Osteoblast (primary cell): ENCODE results near the gene SLC5A7. TPM values are rescaled to one million over a fixed set of nuclear protein-coding genes. Genes with fewer than 3 reads are reported as not detected.

Experiments used
- DNase-seq: peaks from one replicate; pipeline ENCODE4 v3.0.0; 2011; ENCODE audit warnings: low spot score, mixed read lengths; ENCODE audit not compliant: insufficient read length; ENCODE audit errors: missing footprints
- H2AFZ ChIP-seq: 2 replicates; pipeline ENCODE4 v1.6.0; 2011; ENCODE audit warnings: mild to moderate bottlenecking, low read length
- H3K27ac ChIP-seq: 2 replicates; pipeline ENCODE4 v1.5.1; 2011; ENCODE audit warnings: mild to moderate bottlenecking, low read depth, low read length, moderate library complexity
- H3K27me3 ChIP-seq: 2 replicates; pipeline ENCODE4 v1.6.0; 2012; ENCODE audit warnings: mild to moderate bottlenecking, control low read depth, inconsistent platforms, low read length, moderate library complexity; ENCODE audit not compliant: insufficient read depth
- H3K36me3 ChIP-seq: 2 replicates; pipeline ENCODE4 v1.5.1; 2011; ENCODE audit warnings: mild to moderate bottlenecking, low read length, control low read depth, moderate library complexity; ENCODE audit not compliant: insufficient read depth
- H3K4me1 ChIP-seq: 2 replicates; pipeline ENCODE4 v1.5.1; 2011; ENCODE audit warnings: mild to moderate bottlenecking, low read length, control low read depth, moderate library complexity; ENCODE audit not compliant: insufficient read depth
- H3K4me2 ChIP-seq: 2 replicates; pipeline ENCODE4 v1.6.0; 2011; ENCODE audit warnings: mild to moderate bottlenecking, low read length; ENCODE audit not compliant: insufficient read depth
- H3K4me3 ChIP-seq: fragments of 200-600 bp; sonication (generic); 3 replicates; pipeline ENCODE4 v1.5.1; 2012; ENCODE audit warnings: mild to moderate bottlenecking, low read length, inconsistent platforms; ENCODE audit not compliant: insufficient read depth
- H3K79me2 ChIP-seq: 2 replicates; pipeline ENCODE4 v1.6.0; 2012; ENCODE audit warnings: mild to moderate bottlenecking, low read length, control low read depth, inconsistent platforms; ENCODE audit not compliant: insufficient read depth
- H3K9me3 ChIP-seq: 2 replicates; pipeline ENCODE4 v1.5.1; 2011; ENCODE audit warnings: low read depth, low read length, control low read depth
- H4K20me1 ChIP-seq: 2 replicates; pipeline ENCODE4 v1.6.0; 2012; ENCODE audit warnings: mild to moderate bottlenecking, low read length, control low read depth; ENCODE audit not compliant: insufficient read depth
- CTCF ChIP-seq: IDR thresholded peaks from 2 replicates; pipeline ENCODE4 v1.5.1; 2011; ENCODE audit warnings: mild to moderate bottlenecking, low read depth, low read length, moderate library complexity; ENCODE audit errors: extremely low read depth
- total RNA-seq: library from RNA; depleted of rRNA; stranded (reverse); fragments of >200 nt; gene quantifications from 2 replicates; pipeline ENCODE4 v1.2.3, GENCODE V29; 2012

Gene SLC5A7
- not detected in 2 replicates for total RNA-seq

GRCh38 chr2:107986278-107987217 is at the start of gene SLC5A7:
SLC5A7 (plus strand) TSS chr2:107986524; CDS start chr2:107988156, 1,632 bp downstream.
- Histone ChIP-seq H3K27me3 (peaks cover 18% of the 10 kb centered on the region), H2AFZ (no peak within 1 kb of the TSS), H3K79me2 (no peaks in the 10 kb centered on the region), H4K20me1 (no peaks in the 10 kb centered on the region), H3K4me3 (no peak within 1 kb of the TSS), H3K9me3 (no peaks in the 10 kb centered on the region), H3K27ac (no peak within 1 kb of the TSS), H3K4me2 (no peak within 1 kb of the TSS), H3K36me3 (no peaks in the 10 kb centered on the region), H3K4me1 (no peaks in the 10 kb centered on the region)
- DNase-seq: peak; percentile 37
- no peak for TF ChIP-seq CTCF

GRCh38 chr2:107961395-107961794 is 24.9 kb upstream of the SLC5A7 start:
- no peaks in the 10 kb centered on the region for H3K36me3 ChIP-seq
- H4K20me1 ChIP-seq: no peaks in the 10 kb centered on the region
- no peak overlapping the region for H3K4me2 ChIP-seq
- H3K4me1 ChIP-seq: no peaks in the 10 kb centered on the region
- no peaks in the 10 kb centered on the region for H3K79me2 ChIP-seq
- H3K27me3 ChIP-seq: no peaks in the 10 kb centered on the region
- H3K9me3 ChIP-seq: no peaks in the 10 kb centered on the region
- no peak overlapping the region for H2AFZ ChIP-seq
- no peak for TF ChIP-seq CTCF
- DNase-seq: no peak
- no peak overlapping the region for H3K4me3 ChIP-seq
- H3K27ac ChIP-seq: no peak overlapping the region

- Histone ChIP-seq H3K36me3 (no peaks in the 10 kb centered on the region), H3K27me3 (no peaks in the 10 kb centered on the region), H3K4me1 (no peaks in the 10 kb centered on the region), H4K20me1 (no peaks in the 10 kb centered on the region), H3K27ac (no peak overlapping the region), H2AFZ (no peak overlapping the region), H3K4me2 (no peak overlapping the region), H3K79me2 (no peaks in the 10 kb centered on the region), H3K9me3 (no peaks in the 10 kb centered on the region), H3K4me3 (no peak overlapping the region)
- no peak for TF ChIP-seq CTCF
- no peak for DNase-seq
Measured at GRCh38 chr2:107964185-107964584, 22.1 kb upstream of the SLC5A7 start.

GRCh38 chr2:107984707-107985106 is 1.6 kb upstream of the SLC5A7 start:
- H3K79me2 ChIP-seq: no peaks in the 10 kb centered on the region
- H3K4me2 ChIP-seq: no peak overlapping the region
- no peak for TF ChIP-seq CTCF
- no peaks in the 10 kb centered on the region for H3K9me3 ChIP-seq
- peak; percentile 64 for DNase-seq
- no peak overlapping the region for H2AFZ ChIP-seq
- peaks cover 18% of the 10 kb centered on the region for H3K27me3 ChIP-seq
- H3K36me3 ChIP-seq: no peaks in the 10 kb centered on the region
- no peak overlapping the region for H3K27ac ChIP-seq
- no peaks in the 10 kb centered on the region for H4K20me1 ChIP-seq
- H3K4me1 ChIP-seq: no peaks in the 10 kb centered on the region
- no peak overlapping the region for H3K4me3 ChIP-seq
